GM12872 (cell line): ENCODE measurements around the gene EIPR1.

Experiments used
- TF ChIP-seq, protein P1 (sequence below): IDR thresholded peaks from 3 replicates; pipeline ENCODE4 v1.5.1; 2011; ENCODE audit warnings: low read depth, mild to moderate bottlenecking, low read length, moderate library complexity; ENCODE audit not compliant: insufficient read depth

EIPR1 gene

DNA sequence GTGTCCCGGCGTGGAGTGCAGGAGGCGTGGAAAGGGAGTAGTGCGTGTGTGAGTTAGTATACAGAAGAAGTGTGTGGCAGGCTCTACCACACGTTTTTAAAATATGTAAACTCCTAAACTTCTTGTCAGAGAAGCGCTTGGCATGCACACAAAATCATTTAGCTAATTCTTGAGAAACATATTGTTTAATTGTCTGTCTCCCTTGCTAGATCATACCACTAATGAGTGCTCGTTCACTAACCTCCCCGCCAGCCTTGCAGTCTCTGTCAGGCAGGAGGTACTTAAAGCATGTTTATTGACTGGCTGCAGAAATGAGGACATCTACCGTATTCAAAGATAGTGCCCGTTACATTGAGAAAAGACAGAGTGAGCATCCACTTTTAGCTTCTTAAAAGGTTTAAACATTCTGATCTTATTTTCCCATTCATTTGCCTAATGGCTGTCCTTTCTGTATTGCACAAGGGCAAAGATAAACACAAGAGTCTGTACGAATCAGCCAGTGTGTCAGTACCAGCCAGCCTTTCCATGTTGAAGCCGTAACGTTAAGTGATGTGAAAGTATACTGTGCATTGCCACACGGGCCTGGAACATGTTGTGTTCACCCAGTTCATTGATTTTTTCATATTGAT lies 43.3 kb upstream of the EIPR1 start:
- TF ChIP-seq, protein P1, sequence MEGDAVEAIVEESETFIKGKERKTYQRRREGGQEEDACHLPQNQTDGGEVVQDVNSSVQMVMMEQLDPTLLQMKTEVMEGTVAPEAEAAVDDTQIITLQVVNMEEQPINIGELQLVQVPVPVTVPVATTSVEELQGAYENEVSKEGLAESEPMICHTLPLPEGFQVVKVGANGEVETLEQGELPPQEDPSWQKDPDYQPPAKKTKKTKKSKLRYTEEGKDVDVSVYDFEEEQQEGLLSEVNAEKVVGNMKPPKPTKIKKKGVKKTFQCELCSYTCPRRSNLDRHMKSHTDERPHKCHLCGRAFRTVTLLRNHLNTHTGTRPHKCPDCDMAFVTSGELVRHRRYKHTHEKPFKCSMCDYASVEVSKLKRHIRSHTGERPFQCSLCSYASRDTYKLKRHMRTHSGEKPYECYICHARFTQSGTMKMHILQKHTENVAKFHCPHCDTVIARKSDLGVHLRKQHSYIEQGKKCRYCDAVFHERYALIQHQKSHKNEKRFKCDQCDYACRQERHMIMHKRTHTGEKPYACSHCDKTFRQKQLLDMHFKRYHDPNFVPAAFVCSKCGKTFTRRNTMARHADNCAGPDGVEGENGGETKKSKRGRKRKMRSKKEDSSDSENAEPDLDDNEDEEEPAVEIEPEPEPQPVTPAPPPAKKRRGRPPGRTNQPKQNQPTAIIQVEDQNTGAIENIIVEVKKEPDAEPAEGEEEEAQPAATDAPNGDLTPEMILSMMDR, result no peak

DNA sequence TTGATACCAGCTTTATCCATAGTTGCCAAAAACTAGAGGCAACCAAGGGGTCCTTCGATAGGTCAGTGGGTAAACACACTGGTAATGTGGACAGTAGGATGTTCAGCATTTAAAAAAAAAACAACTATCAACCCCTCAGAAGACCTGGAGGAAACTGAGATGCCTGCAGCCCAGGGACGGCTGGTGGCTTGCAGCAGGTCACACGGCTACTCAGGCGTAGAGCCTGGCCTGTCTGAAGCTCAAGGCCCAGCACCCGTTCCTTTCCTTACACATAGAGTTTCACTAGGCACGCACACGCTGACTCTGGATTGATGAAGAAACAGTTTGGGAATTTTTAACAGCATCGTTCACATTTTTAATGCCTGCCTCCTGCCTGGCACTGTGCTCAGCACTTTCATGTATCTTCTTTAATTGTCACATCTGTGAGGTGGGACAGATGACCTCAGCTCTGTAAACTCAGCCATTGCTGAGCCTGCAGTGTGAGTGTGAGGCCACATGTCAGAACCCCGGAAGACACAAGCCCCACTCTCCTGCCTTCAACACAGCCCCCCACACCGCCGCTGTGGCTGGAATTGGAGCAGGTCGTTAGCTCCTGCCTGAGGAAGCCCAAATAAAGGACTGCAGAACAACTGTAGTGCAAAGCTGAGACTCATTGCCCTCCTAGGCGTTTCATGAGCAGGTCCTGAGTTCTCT lies 42.6 kb upstream of the EIPR1 start:
- TF ChIP-seq, protein P1, result no peak

DNA sequence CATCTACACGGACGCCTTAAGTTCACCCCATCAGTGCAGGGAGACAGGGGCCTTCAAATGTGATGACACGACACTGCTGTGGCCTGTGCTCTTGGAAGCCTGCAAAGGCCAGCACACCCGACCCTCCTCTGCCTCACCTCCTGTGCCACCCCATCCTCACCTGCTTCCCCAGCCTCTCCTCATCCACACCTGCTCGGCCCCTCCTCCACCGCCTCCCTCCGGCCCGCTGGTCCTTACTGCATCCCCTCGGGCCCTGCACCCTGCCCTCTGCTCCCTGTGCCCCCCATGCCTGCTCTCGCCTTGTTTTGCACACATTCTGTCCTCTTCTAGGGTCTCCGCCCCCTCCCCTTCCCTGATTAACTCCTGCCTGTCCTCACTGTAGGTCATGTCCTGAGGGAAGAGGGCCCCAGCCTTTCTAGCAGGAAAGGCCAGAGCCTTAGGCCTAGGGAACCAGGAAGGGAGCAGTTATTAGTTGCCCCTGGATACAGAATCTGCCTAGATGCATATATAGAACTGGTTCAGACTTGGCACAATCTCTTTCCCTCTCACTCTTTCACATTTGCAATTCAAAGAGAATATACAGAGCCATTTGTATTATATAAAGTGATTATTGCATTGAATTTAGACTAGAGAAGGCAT lies 41.3 kb upstream of the EIPR1 start:
- TF ChIP-seq, protein P1, result no peak

DNA sequence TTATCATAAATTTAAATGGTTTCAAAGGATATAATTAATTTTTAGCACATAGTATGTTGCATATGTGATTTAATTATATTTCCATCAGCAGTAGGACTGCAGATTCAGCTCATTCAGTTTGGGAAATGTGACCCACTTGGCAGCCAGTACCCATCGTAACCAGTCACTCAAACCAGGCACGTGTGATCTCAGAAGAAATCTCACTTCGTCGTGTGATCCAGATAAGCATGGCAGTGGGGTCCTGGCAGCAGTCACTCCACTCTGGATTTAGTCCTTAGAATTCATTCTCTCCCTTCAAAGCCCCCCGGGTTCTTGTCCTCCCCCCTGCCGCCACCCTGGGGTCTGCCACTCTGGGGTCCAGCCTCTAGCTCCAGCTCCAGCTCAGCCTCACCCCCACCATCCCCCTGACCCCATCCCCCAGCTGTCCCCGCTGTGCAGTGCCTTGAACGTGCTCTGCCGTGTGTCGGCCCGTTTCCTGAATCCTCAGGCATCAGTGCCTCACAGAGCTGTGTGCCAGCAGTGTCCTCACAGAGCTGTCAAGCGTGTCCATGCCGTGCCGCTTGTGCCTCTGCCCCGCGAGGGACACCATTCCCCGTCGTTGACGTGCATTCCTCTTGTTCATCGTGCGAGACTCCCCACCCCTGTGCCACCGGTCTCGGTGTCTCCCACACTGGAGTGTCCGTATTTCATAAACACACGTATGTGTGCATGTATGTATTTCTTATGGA lies 36.7 kb upstream of the EIPR1 start:
- TF ChIP-seq, protein P1, result no peak

DNA sequence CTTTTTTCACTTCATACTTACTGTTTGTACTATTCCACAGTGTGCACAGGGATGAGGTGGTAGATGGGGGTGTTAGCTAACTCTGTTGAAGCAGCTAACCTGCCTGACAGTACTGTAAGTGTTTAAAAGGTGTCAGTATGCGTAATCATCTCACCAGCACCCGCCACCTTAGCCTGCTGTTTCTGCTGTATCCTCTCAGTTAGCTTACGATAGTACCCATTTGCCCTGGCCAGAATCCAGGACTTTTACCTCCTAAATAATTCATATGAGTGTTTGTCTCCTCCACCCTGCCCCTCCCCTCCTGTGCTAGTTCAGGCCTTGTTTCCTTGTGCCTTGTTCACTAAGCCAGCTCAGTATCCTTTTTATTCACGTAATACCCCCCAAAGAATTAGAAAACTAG lies 36.1 kb upstream of the EIPR1 start:
- TF ChIP-seq, protein P1, result no peak

DNA sequence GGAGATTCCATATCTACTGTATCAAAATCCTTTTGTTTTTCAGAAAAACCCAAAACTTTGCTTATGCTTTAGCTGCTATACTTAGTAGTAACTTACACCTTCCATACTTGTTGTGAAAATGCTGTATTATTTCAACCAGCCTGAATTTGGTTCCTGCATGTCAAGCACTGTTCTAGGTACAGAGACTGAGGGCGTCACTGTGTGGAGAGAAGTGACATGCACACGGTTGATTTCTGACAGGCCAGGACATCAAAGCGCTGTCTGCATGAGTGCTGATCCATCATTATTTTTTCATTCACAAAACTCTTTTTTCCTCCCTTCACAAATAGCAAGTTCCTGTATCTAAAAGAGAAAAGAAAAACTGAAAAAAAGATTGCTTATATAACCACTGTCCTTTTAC lies 33.5 kb upstream of the EIPR1 start:
- TF ChIP-seq, protein P1, result no peak

DNA sequence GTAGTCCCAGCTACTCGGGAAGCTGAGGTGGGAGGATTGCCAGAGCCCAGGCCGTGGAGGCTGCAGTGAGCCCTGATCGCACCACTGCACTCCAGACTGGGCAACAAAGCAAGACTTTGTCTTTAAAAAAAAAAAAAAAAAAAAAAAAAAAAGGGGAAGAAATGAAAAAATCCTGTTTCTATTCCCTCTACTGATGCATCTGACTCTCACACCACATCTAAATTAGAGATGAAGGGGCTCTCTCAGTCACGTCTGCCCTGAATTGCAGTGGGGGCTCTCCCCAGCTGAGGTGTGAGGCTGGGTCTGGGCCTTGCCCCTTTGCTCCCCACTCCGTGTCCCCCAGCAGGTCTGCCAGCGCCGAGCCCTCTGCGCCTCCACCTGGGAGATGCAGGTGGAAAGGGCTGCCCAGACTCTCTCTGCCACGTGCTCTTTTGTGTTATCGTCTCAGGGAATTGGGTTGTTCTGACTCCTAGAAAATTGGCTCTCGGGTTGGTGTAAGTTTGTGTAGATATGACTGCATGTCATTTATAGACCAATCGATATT lies 32.1 kb upstream of the EIPR1 start:
- TF ChIP-seq, protein P1, result no peak
